Esophagus squamous epithelium (tissue), 4 donors: Measurements from ENCODE around the gene CNTNAP5.

Experiments
- CTCF ChIP-seq, 6 experiments: fragments of 450-650 bp in 4 of 6; fragments of 200-600 bp in 2 of 6; sonication (generic) in 2 of 6; IDR thresholded peaks; one replicate each; pipeline ENCODE4 v1.5.1; 2016 to 2019; ENCODE audit warnings: antibody characterized with exemption in 6 of 6, mild to moderate bottlenecking in 4 of 6, moderate library complexity in 4 of 6
- POLR2A ChIP-seq, 4 donors: fragments of 450-650 bp; IDR thresholded peaks; one replicate each; pipeline ENCODE4 v1.6.1; 2017; ENCODE audit warnings: antibody characterized with exemption in 4 of 4, mild to moderate bottlenecking in 4 of 4, moderate library complexity in 3 of 4

- no peak for TF ChIP-seq CTCF (IDR thresholded peaks at IDR 0.05)
- no peak for TF ChIP-seq POLR2A (IDR thresholded peaks at IDR 0.05)
Measured at GRCh38 chr2:124740636-124741035, 715.5 kb downstream of the CNTNAP5 start.
